Measurements from ENCODE around the gene GET4.
"Not testable (repeated sequence)": the region's sequence is repeated elsewhere in the genome, so short reads cannot be mapped to it uniquely, and the experiment has no call there.

Gene GET4

GRCh38 chr7:937856-938484 lies 61.6 kb downstream of the GET4 start:
- no peak for FAIRE-seq
- TF ChIP-seq POLR2A (IDR thresholded peaks at IDR 0.05; ENCODE audit: low read depth, low read length) (no peak), SPI1 (IDR thresholded peaks at IDR 0.05; ENCODE audit: low read depth, low read length) (no peak), POU2F2 (IDR thresholded peaks at IDR 0.05; ENCODE audit: low read depth, low read length) (no peak), POLR2AphosphoS5 (IDR thresholded peaks at IDR 0.05; ENCODE audit: low read depth, low read length) (no peak), PAX5 (IDR thresholded peaks at IDR 0.05; ENCODE audit: insufficient read depth, low read length, severe bottlenecking) (no peak), TAF1 (IDR thresholded peaks at IDR 0.05; ENCODE audit: low read depth, low read length) (no peak)
- no peak for DNase-seq (ENCODE audit: insufficient read length, low spot score)

GRCh38 chr7:938546-939185 lies 62.3 kb downstream of the GET4 start:
- DNase-seq (ENCODE audit: insufficient read length, low spot score): no peak
- no peak for TF ChIP-seq POLR2AphosphoS5 (IDR thresholded peaks at IDR 0.05; ENCODE audit: low read depth, low read length)
- TF ChIP-seq TAF1 (IDR thresholded peaks at IDR 0.05; ENCODE audit: low read depth, low read length): no peak
- no peak for TF ChIP-seq POLR2A (IDR thresholded peaks at IDR 0.05; ENCODE audit: low read depth, low read length)
- no peak for TF ChIP-seq SPI1 (IDR thresholded peaks at IDR 0.05; ENCODE audit: low read depth, low read length)
- no peak for TF ChIP-seq POU2F2 (IDR thresholded peaks at IDR 0.05; ENCODE audit: low read depth, low read length)
- no peak for TF ChIP-seq PAX5 (IDR thresholded peaks at IDR 0.05; ENCODE audit: insufficient read depth, low read length, severe bottlenecking)
- no peak for FAIRE-seq

GRCh38 chr7:939843-940242 lies 63.5 kb downstream of the GET4 start:
- FAIRE-seq: no peak
- DNase-seq (ENCODE audit: insufficient read length, low spot score): no peak
- TF ChIP-seq TAF1 (IDR thresholded peaks at IDR 0.05; ENCODE audit: low read depth, low read length) (no peak), POU2F2 (IDR thresholded peaks at IDR 0.05; ENCODE audit: low read depth, low read length) (no peak), POLR2A (IDR thresholded peaks at IDR 0.05; ENCODE audit: low read depth, low read length) (no peak), SPI1 (IDR thresholded peaks at IDR 0.05; ENCODE audit: low read depth, low read length) (no peak), POLR2AphosphoS5 (IDR thresholded peaks at IDR 0.05; ENCODE audit: low read depth, low read length) (no peak), PAX5 (IDR thresholded peaks at IDR 0.05; ENCODE audit: insufficient read depth, low read length, severe bottlenecking) (no peak)

GRCh38 chr7:940599-941408 lies 64.5 kb downstream of the GET4 start:
- TF ChIP-seq PAX5 (IDR thresholded peaks at IDR 0.05; ENCODE audit: insufficient read depth, low read length, severe bottlenecking) (no peak), POLR2AphosphoS5 (IDR thresholded peaks at IDR 0.05; ENCODE audit: low read depth, low read length) (no peak), POLR2A (IDR thresholded peaks at IDR 0.05; ENCODE audit: low read depth, low read length) (no peak), TAF1 (IDR thresholded peaks at IDR 0.05; ENCODE audit: low read depth, low read length) (no peak), POU2F2 (IDR thresholded peaks at IDR 0.05; ENCODE audit: low read depth, low read length) (no peak), SPI1 (IDR thresholded peaks at IDR 0.05; ENCODE audit: low read depth, low read length) (no peak)
- no peak for DNase-seq (ENCODE audit: insufficient read length, low spot score)
- no peak for FAIRE-seq

- not testable (repeated sequence) for DNase-seq (ENCODE audit: insufficient read length, low spot score); FAIRE-seq
Measured at GRCh38 chr7:943793-944192, 67.4 kb downstream of the GET4 start.

GRCh38 chr7:944744-945143 lies 68.4 kb downstream of the GET4 start:
- no peak for TF ChIP-seq POLR2AphosphoS5 (IDR thresholded peaks at IDR 0.05; ENCODE audit: low read depth, low read length)
- no peak for TF ChIP-seq PAX5 (IDR thresholded peaks at IDR 0.05; ENCODE audit: insufficient read depth, low read length, severe bottlenecking)
- TF ChIP-seq SPI1 (IDR thresholded peaks at IDR 0.05; ENCODE audit: low read depth, low read length): no peak
- TF ChIP-seq POLR2A (IDR thresholded peaks at IDR 0.05; ENCODE audit: low read depth, low read length): no peak
- TF ChIP-seq TAF1 (IDR thresholded peaks at IDR 0.05; ENCODE audit: low read depth, low read length): no peak
- TF ChIP-seq POU2F2 (IDR thresholded peaks at IDR 0.05; ENCODE audit: low read depth, low read length): no peak
- FAIRE-seq: no peak
- no peak for DNase-seq (ENCODE audit: insufficient read length, low spot score)

GRCh38 chr7:945147-945555 lies 68.8 kb downstream of the GET4 start:
- TF ChIP-seq PAX5 (IDR thresholded peaks at IDR 0.05; ENCODE audit: insufficient read depth, low read length, severe bottlenecking): no peak
- TF ChIP-seq TAF1 (IDR thresholded peaks at IDR 0.05; ENCODE audit: low read depth, low read length): no peak
- TF ChIP-seq POU2F2 (IDR thresholded peaks at IDR 0.05; ENCODE audit: low read depth, low read length): no peak
- no peak for TF ChIP-seq SPI1 (IDR thresholded peaks at IDR 0.05; ENCODE audit: low read depth, low read length)
- TF ChIP-seq POLR2A (IDR thresholded peaks at IDR 0.05; ENCODE audit: low read depth, low read length): no peak
- no peak for FAIRE-seq
- DNase-seq (ENCODE audit: insufficient read length, low spot score): no peak

GRCh38 chr7:945556-946255 lies 69.4 kb downstream of the GET4 start:
- TF ChIP-seq PAX5 (IDR thresholded peaks at IDR 0.05; ENCODE audit: insufficient read depth, low read length, severe bottlenecking): no peak
- TF ChIP-seq POLR2AphosphoS5 (IDR thresholded peaks at IDR 0.05; ENCODE audit: low read depth, low read length): no peak
- no peak for TF ChIP-seq POU2F2 (IDR thresholded peaks at IDR 0.05; ENCODE audit: low read depth, low read length)
- TF ChIP-seq POLR2A (IDR thresholded peaks at IDR 0.05; ENCODE audit: low read depth, low read length): no peak
- no peak for TF ChIP-seq TAF1 (IDR thresholded peaks at IDR 0.05; ENCODE audit: low read depth, low read length)
- TF ChIP-seq SPI1 (IDR thresholded peaks at IDR 0.05; ENCODE audit: low read depth, low read length): no peak
- DNase-seq (ENCODE audit: insufficient read length, low spot score) (no peak), FAIRE-seq (no peak)
